Activated CD8-positive, alpha-beta memory T cell treated with anti-CD3 and anti-CD28 coated beads for 36 hours (primary cell): ENCODE results near the gene ZNF385B. TPM values are rescaled to one million over a fixed set of nuclear protein-coding genes. Genes with fewer than 3 reads are reported as not detected.

Experiments
- CTCF ChIA-PET: fragments of 350-600 bp; sonication (Branson Sonifier 250); formaldehyde crosslinking; loops from one replicate; lab custom pipeline; 2021; ENCODE audit warnings: antibody characterized with exemption; lab: Charles Lee
- POLR2A ChIA-PET: fragments of 350-600 bp; sonication (Branson Sonifier 250); formaldehyde crosslinking; loops from one replicate; lab custom pipeline; 2021; ENCODE audit warnings: antibody characterized with exemption; lab: Charles Lee
- total RNA-seq, 2 experiments: library from RNA; stranded (reverse); gene quantifications; one replicate each; pipeline ENCODE4 v1.2.3, GENCODE V29; 2021

Gene ZNF385B
- total RNA-seq, 2 experiments from 2014 or later = not detected

DNA sequence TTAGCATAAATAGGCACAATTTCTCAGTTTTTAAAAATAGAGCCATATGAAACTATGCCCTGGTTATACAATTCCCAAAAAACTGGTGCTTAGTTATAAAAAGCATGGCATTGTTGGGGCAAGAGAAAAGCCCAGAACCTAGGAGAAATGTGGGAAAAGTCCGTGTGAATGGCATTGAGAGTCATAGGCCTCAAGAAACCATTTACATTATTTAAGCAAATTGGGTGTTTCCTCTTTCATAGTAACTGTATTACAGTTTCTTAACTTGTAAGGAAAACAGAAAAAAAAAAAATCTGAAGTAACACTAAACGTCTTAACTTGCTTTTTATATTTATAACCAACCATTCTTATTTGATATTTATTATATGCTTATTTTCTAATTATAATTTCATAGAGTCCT is 425.8 kb downstream of the ZNF385B start:
- ChIA-PET CTCF (no interaction called here), POLR2A (no interaction called here)

- CTCF ChIA-PET = no interaction called here
- POLR2A ChIA-PET = no interaction called here
These were observed 426.4 kb downstream of the ZNF385B start for GRCh38 chr2:179435000-179435399.

- ChIA-PET CTCF (no interaction called here), POLR2A (no interaction called here)
These were observed 427.1 kb downstream of the ZNF385B start for GRCh38 chr2:179434357-179434756.

- ChIA-PET POLR2A (no interaction called here), CTCF (no interaction called here)
These were observed 428.7 kb downstream of the ZNF385B start for GRCh38 chr2:179432751-179433150.

DNA sequence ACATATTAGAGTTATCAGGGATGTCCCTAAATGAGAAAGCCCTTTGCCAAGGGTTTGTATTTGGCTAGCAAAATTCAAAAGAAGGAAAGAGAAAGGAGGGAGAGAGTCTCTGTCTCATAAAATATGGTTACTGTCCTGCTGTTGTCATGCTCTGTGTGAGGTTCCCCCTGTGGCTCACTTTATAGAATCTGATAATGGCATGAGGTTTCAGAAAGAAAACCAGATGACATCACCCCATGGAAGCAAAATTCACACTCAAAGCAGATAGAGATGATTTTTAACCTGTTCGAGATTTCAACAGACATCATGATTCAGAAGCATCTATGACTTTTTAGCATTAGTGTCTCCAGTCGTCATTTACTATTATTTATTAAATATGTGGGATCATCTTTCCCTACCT is 431.8 kb downstream of the ZNF385B start:
- CTCF ChIA-PET = no interaction called here

DNA sequence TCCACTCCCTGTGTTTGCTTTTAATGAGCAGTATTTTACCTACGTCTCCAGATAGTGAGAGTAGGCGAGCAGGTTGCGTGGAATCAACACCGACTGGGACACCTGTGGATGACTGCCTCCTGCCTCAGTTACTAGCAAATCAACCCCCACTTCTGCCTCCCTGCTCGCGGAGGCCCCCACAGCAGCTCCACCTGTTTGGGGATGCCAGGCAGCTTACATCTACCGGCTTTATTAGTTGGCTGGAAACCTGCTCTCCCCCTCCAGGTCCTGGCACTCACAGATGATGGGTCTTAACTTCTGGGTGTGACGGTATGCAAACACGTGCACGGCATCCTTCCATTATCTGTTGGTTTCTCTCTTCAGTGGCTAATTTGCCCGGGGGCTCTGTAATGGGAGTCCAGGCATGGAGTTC is 432.3 kb downstream of the ZNF385B start:
- ChIA-PET CTCF (no interaction called here), POLR2A (no interaction called here)

More for the DNA sequence above, 431.8 kb downstream of the ZNF385B start:
- POLR2A ChIA-PET = no interaction called here

GRCh38 chr2:179428649-179429048 is 432.8 kb downstream of the ZNF385B start:
- ChIA-PET POLR2A (no interaction called here), CTCF (no interaction called here)

GRCh38 chr2:179427065-179427464 is 434.3 kb downstream of the ZNF385B start:
- POLR2A ChIA-PET = no interaction called here
- CTCF ChIA-PET = no interaction called here

DNA sequence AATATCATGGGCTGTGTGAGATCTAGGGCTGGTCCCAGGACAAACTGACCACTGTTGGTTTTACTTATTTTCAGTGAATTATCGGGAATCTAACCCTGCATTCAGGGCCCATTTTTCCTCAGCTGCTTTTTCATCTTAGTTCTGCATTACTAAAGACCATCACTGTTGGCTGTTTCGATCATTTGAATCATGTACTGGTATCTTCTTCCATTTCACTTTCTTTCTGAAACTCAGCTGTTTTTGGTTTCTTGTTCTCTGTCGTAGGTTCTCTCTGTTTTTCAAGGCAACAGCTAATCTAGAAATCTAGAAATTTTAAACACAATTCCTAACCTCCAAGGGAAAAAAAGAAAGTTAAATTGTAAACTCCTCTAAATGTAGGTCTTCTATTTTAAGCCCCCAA is 436.8 kb downstream of the ZNF385B start:
- POLR2A ChIA-PET = no interaction called here

GRCh38 chr2:179422037-179422643 is 439.3 kb downstream of the ZNF385B start:
- CTCF ChIA-PET = no interaction called here

More for the DNA sequence above, 436.8 kb downstream of the ZNF385B start:
- CTCF ChIA-PET = no interaction called here

GRCh38 chr2:179417436-179417949 is 443.9 kb downstream of the ZNF385B start:
- CTCF ChIA-PET = no interaction called here
- POLR2A ChIA-PET = no interaction called here

More at GRCh38 chr2:179422037-179422643, 439.3 kb downstream of the ZNF385B start:
- POLR2A ChIA-PET = no interaction called here

- CTCF ChIA-PET = no interaction called here
- POLR2A ChIA-PET = no interaction called here
These were observed 449.3 kb downstream of the ZNF385B start for GRCh38 chr2:179412112-179412511.

- POLR2A ChIA-PET = no interaction called here
- CTCF ChIA-PET = interaction anchor here (1.2 kb wide), 1 partner anchor 9 kb away, joined by 4 read pairs; no protein-coding TSS in a partner anchor
These were observed 450.7 kb downstream of the ZNF385B start for GRCh38 chr2:179410552-179411356.

DNA sequence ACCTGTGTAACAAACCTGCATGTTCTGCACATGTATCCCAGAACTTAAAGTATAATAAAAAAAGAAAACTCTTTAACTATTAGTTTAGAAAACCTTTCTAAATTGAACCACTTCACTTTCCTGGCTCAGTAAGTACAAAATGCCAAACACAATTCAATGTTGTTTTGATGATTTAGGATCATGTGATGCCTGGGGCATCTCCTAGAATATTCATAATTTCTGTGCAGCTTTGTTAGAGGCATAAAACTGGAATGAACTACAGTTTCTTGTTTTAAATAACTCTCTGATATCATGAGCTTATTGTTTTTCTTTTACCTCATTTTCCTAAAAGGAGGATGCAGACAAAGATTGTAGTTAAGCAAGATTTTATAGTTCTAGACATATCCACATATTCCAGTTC is 457.8 kb downstream of the ZNF385B start:
- ChIA-PET POLR2A (no interaction called here), CTCF (no interaction called here)

GRCh38 chr2:179393481-179393880 is 467.9 kb downstream of the ZNF385B start:
- ChIA-PET CTCF (no interaction called here), POLR2A (no interaction called here)

Other genes starting within 250 kb of the ZNF385B start
- 10 to 100 TPM; 28.8 to 29.2 TPM for gene CWC22, start 145.7 kb upstream of the ZNF385B start, total RNA-seq